IMR-90 (cell line): ENCODE measurements around the gene TPO.

Experiments used
- CHD1 ChIP-seq: IDR thresholded peaks from 2 replicates; pipeline ENCODE4 v1.6.1; 2012; ENCODE audit warnings: low read depth, low read length, improper control_type of control experiment
- CTCF ChIP-seq: conservative IDR thresholded peaks from 2 replicates; pipeline ENCODE4 v1.5.1; 2012; ENCODE audit warnings: mild to moderate bottlenecking, low read depth, low read length, improper control_type of control experiment
- ELK1 ChIP-seq: fragments of 150-350 bp; IDR thresholded peaks from 2 replicates; pipeline ENCODE4 v1.6.1; 2016; ENCODE audit warnings: low read depth, mild to moderate bottlenecking, low read length, moderate library complexity, borderline replicate concordance
- POLR2A ChIP-seq: IDR thresholded peaks from 2 replicates; pipeline ENCODE4 v1.6.1; 2012; ENCODE audit warnings: mild to moderate bottlenecking, low read depth, low read length
- RCOR1 ChIP-seq: IDR thresholded peaks from 2 replicates; pipeline ENCODE4 v1.6.1; 2012; ENCODE audit warnings: mild to moderate bottlenecking, low read length, improper control_type of control experiment; ENCODE audit not compliant: insufficient replicate concordance

DNA sequence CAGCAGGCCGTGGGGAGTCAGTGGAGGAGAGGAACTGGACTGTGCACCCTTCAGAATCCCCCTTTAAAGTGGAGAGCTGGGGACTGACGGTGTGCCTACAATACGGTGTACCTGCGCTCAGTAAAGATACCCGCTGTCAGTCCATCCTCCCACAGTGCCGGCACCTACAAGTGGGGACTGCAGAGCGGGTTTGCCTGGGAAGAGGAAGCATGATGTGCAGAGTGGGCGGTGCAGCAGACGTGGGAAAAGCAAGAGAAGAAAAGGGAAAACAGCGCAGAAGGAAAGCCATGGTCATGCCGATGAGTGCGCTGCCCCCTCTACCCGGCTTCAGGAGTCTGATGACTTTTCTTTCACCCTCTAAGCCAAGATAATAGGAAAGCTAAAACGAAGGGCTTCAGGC is 148.0 kb downstream of the TPO start:
- TF ChIP-seq POLR2A (no peak), CTCF (no peak), CHD1 (no peak), RCOR1 (no peak), ELK1 (no peak)
